Mammary epithelial cell (primary cell): ENCODE data around the gene FSCN2.

Experiments
- EZH2 ChIP-seq: IDR thresholded peaks from 2 replicates; pipeline ENCODE4 v1.6.1; 2012; ENCODE audit warnings: low read length, inconsistent platforms, borderline replicate concordance
- TF ChIP-seq, protein P1 (sequence below), 2 donors: IDR thresholded peaks in 1 of 2; conservative IDR thresholded peaks in 1 of 2; 2 replicates each; pipeline ENCODE4 v1.5.1; 2011 to 2012; ENCODE audit warnings: inconsistent platforms in 2 of 2, low read length in 2 of 2, mild to moderate bottlenecking in 2 of 2, control low read depth in 1 of 2, low read depth in 1 of 2; ENCODE audit not compliant: insufficient read depth in 1 of 2; ENCODE audit errors: extremely low read depth in 1 of 2

GRCh38 chr17:81520021-81520901, 7.9 kb upstream of the FSCN2 start:
- TF ChIP-seq, protein P1, sequence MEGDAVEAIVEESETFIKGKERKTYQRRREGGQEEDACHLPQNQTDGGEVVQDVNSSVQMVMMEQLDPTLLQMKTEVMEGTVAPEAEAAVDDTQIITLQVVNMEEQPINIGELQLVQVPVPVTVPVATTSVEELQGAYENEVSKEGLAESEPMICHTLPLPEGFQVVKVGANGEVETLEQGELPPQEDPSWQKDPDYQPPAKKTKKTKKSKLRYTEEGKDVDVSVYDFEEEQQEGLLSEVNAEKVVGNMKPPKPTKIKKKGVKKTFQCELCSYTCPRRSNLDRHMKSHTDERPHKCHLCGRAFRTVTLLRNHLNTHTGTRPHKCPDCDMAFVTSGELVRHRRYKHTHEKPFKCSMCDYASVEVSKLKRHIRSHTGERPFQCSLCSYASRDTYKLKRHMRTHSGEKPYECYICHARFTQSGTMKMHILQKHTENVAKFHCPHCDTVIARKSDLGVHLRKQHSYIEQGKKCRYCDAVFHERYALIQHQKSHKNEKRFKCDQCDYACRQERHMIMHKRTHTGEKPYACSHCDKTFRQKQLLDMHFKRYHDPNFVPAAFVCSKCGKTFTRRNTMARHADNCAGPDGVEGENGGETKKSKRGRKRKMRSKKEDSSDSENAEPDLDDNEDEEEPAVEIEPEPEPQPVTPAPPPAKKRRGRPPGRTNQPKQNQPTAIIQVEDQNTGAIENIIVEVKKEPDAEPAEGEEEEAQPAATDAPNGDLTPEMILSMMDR (conservative IDR thresholded peaks at IDR 0.05 in 1 of 2, IDR thresholded peaks at IDR 0.05 in 1 of 2; ENCODE audit: extremely low read depth in 1 of 2, insufficient read depth in 1 of 2, low read depth in 1 of 2, low read length in 2 of 2), result no peak
- no peak for TF ChIP-seq EZH2
